ENCODE results near the gene P2RX1.

Gene P2RX1

DNA sequence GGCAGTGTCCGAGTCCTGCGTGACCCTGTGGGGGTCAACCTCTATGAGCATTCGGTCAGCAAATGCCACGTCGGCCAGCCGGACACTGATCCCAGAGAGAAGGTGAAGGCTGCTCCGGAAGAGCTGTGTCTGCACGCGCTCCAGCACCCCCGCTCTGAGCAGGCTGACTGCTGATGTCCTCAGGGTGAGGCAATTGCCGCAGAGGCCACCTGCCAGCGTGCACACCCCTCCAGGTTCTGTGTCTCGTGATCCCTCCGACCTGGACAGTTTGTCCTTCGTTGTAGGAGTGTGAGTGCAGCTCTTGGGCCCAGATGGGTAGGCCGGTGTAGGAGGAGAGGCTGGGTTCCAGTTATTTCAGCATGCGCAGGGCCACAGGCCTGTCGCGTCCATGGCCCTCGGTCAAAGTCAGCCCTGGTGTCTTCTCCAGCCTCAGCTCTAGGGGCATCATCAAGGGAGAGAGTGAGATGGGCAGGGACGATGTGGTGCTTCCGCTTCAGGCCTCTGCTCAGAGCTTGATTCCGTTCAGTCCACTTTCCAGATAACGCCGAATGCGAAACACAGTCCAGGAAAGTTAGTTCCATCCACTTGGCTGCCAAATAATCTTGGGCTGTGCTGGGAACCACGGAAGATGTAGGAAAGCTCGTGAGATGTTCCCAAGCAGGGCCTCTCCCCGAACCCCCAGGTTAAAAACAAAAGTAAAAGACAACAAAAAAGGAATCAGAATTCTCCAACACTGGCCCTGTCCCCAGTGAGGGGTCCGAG, 55.1 kb downstream of the P2RX1 start (continued):
- TF ChIP-seq POU6F1 (CRISPR knock-in tag; IDR thresholded peaks at IDR 0.05; ENCODE audit: borderline replicate concordance, low read depth) (no peak), BACH2 (CRISPR knock-in tag; IDR thresholded peaks at IDR 0.05; ENCODE audit: borderline replicate concordance) (no peak), ARNTL (CRISPR knock-in tag; IDR thresholded peaks at IDR 0.05; ENCODE audit: borderline replicate concordance, low read depth) (no peak), ESRRG (CRISPR knock-in tag; IDR thresholded peaks at IDR 0.05) (no peak), ZFP30 (CRISPR knock-in tag; IDR thresholded peaks at IDR 0.05) (no peak), OSR1 (CRISPR knock-in tag; IDR thresholded peaks at IDR 0.05) (no peak), ZNF70 (CRISPR knock-in tag; IDR thresholded peaks at IDR 0.05) (no peak)
- TF ChIP-seq, protein P1, sequence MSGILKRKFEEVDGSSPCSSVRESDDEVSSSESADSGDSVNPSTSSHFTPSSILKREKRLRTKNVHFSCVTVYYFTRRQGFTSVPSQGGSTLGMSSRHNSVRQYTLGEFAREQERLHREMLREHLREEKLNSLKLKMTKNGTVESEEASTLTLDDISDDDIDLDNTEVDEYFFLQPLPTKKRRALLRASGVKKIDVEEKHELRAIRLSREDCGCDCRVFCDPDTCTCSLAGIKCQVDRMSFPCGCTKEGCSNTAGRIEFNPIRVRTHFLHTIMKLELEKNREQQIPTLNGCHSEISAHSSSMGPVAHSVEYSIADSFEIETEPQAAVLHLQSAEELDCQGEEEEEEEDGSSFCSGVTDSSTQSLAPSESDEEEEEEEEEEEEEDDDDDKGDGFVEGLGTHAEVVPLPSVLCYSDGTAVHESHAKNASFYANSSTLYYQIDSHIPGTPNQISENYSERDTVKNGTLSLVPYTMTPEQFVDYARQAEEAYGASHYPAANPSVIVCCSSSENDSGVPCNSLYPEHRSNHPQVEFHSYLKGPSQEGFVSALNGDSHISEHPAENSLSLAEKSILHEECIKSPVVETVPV (CRISPR knock-in tag; IDR thresholded peaks at IDR 0.05): no peak

- no peak for ATAC-seq
These were observed 56.3 kb downstream of the P2RX1 start for GRCh38 chr17:3859940-3860339.

More at GRCh38 chr17:3859940-3860339, 56.3 kb downstream of the P2RX1 start:
- TF ChIP-seq ESRRG (CRISPR knock-in tag; IDR thresholded peaks at IDR 0.05) (no peak), GLIS3 (CRISPR knock-in tag; IDR thresholded peaks at IDR 0.05) (no peak), ISL1 (CRISPR knock-in tag; IDR thresholded peaks at IDR 0.05) (no peak), ZNF70 (CRISPR knock-in tag; IDR thresholded peaks at IDR 0.05) (no peak), BACH2 (CRISPR knock-in tag; IDR thresholded peaks at IDR 0.05; ENCODE audit: borderline replicate concordance) (no peak), TOX (CRISPR knock-in tag; IDR thresholded peaks at IDR 0.05; ENCODE audit: borderline replicate concordance) (no peak), OSR1 (CRISPR knock-in tag; IDR thresholded peaks at IDR 0.05) (no peak), CREB5 (CRISPR knock-in tag; IDR thresholded peaks at IDR 0.05; ENCODE audit: low read depth) (no peak), ARNTL (CRISPR knock-in tag; IDR thresholded peaks at IDR 0.05; ENCODE audit: borderline replicate concordance, low read depth) (no peak), ZC3H10 (CRISPR knock-in tag; IDR thresholded peaks at IDR 0.05) (no peak), ZNF565 (CRISPR knock-in tag; conservative IDR thresholded peaks at IDR 0.05; ENCODE audit: low read depth) (no peak), TSHZ2 (CRISPR knock-in tag; IDR thresholded peaks at IDR 0.05) (no peak), SNAI2 (CRISPR knock-in tag; IDR thresholded peaks at IDR 0.05) (no peak), POU6F1 (CRISPR knock-in tag; IDR thresholded peaks at IDR 0.05; ENCODE audit: borderline replicate concordance, low read depth) (no peak), ZFP30 (CRISPR knock-in tag; IDR thresholded peaks at IDR 0.05) (no peak), PPARA (CRISPR knock-in tag; IDR thresholded peaks at IDR 0.05; ENCODE audit: borderline replicate concordance) (no peak), RARB (CRISPR knock-in tag; IDR thresholded peaks at IDR 0.05) (no peak)
- TF ChIP-seq, protein P1 (CRISPR knock-in tag; IDR thresholded peaks at IDR 0.05): no peak
- TF ChIP-seq, protein P2, sequence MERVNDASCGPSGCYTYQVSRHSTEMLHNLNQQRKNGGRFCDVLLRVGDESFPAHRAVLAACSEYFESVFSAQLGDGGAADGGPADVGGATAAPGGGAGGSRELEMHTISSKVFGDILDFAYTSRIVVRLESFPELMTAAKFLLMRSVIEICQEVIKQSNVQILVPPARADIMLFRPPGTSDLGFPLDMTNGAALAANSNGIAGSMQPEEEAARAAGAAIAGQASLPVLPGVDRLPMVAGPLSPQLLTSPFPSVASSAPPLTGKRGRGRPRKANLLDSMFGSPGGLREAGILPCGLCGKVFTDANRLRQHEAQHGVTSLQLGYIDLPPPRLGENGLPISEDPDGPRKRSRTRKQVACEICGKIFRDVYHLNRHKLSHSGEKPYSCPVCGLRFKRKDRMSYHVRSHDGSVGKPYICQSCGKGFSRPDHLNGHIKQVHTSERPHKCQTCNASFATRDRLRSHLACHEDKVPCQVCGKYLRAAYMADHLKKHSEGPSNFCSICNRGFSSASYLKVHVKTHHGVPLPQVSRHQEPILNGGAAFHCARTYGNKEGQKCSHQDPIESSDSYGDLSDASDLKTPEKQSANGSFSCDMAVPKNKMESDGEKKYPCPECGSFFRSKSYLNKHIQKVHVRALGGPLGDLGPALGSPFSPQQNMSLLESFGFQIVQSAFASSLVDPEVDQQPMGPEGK (CRISPR knock-in tag; IDR thresholded peaks at IDR 0.05; ENCODE audit: borderline replicate concordance): no peak

All from SK-N-SH treated with all-trans-retinoic acid at 6 μM for 48 hours (cell line).